ELR (cell line): Measurements from ENCODE around the gene KIFC1.
A peak's percentile ranks its signal among the peaks of the same experiment; 100 is the strongest.

Experiments used
- DNase-seq: peaks from one replicate; pipeline ENCODE4 v3.0.0-alpha.2; 2015; ENCODE audit warnings: low read depth

KIFC1 gene

DNA sequence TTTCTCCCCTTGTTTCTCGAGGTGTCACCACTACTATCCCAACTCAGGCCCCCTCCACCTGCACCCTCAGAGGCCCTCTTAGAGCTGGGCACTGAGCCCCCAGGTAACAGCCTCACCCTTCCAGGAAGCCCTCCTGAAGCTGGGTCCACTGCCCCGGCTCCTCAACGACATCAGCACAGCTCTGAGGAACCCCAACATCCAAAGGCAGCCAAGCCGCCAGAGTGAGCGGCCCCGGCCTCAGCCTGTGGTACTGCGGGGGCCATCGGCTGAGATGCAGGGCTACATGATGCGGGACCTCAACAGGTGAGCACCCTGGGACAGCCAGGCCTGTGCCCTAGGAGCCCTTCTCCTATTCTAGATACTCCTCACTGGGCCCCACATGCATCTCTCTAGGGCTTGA, 49.8 kb downstream of the KIFC1 start:
- DNase-seq = no peak

DNA sequence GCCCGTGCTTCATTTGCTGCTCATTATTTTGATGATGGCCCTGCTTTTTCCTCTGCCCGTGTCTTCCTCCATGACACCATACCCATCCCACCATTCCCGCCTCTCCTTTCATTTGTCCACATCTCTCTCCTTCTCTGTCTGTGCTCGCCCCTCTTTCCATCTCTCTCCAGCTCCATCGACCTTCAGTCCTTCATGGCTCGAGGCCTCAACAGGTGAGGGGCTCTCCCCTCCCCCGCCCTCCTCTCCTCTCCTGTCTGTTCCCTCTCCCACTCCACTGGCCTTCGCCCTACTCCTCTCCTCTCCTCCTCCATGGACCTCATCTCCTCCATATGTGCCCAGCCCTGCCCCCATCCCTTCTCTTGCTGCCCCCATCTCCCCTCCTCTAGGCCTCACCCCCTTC, 50.7 kb downstream of the KIFC1 start:
- no peak for DNase-seq

DNA sequence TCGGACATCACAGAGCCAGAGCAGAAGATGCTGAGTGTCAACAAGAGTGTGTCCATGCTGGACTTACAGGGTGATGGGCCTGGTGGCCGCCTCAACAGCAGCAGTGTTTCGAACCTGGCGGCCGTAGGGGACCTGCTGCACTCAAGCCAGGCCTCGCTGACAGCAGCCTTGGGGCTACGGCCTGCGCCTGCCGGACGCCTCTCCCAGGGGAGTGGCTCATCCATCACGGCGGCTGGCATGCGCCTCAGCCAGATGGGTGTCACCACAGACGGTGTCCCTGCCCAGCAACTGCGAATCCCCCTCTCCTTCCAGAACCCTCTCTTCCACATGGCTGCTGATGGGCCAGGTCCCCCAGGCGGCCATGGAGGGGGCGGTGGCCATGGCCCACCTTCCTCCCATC, 51.4 kb downstream of the KIFC1 start:
- no peak for DNase-seq

DNA sequence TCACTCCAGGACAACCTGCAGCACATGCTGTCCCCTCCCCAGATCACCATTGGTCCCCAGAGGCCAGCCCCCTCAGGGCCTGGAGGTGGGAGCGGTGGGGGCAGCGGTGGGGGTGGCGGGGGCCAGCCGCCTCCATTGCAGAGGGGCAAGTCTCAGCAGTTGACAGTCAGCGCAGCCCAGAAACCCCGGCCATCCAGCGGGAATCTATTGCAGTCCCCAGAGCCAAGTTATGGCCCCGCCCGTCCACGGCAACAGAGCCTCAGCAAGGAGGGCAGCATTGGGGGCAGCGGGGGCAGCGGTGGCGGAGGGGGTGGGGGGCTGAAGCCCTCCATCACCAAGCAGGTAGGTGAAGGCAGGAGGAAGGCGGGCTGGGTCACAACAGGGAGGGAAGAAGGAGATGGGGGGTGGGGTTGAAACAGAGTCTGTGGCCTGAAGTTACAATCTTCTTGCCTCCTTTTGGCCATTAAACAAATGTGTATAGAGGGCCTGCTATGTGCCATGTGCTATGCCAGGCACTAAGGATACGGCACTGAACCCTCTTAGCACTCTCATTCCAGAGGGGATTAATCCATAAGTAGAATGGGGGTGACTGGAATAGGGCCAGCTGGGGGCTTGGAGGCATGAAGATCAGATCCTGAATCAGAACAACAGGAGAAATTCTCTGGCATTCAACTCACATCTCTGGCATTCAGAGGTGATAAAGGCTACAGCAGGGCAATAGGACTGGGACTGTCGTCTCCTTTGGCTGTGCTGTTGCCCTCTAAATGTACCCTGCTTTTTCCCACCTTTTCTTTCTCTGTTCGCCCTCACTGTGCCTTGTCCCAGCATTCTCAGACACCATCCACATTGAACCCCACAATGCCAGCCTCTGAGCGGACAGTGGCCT, 52.2 kb downstream of the KIFC1 start:
- DNase-seq = no peak

DNA sequence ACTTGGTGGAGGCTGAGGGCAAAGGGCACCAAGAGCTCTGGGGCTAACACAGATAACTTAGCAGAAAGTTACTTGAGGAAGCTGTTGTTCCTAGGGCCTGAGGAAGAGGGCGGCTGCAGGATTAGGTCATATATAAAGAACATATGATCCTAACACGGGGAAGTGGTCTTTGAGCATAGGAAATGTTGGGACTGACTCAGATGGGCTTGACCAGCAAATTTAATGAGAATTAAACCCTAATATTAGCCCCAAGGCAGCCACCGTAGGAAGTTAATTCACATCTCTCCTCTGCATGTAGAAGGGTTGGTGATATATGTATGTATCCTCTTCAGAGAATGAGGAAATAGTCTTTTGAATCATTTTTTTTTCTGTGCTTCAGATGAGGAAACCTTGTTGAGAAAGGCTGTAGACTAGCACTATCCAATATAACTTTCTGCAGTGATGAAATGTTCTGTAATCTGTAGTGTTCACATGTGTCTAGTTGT, 53.5 kb downstream of the KIFC1 start:
- DNase-seq = no peak

DNA sequence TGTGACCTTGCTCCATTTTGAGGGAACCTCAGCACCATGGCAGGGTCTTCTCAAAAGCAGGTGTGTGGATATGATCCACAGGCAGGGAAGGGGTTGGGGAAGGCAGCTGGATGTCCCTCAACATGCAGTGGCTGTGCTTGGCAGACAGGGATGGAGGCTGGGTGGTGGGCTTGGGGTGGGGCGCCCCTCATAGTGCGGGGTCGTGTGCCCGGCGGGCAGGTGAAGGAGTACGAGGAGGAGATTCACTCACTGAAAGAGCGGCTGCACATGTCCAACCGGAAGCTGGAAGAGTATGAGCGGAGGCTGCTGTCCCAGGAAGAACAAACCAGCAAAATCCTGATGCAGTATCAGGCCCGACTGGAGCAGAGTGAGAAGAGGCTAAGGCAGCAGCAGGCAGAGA, 54.7 kb downstream of the KIFC1 start:
- no peak for DNase-seq

DNA sequence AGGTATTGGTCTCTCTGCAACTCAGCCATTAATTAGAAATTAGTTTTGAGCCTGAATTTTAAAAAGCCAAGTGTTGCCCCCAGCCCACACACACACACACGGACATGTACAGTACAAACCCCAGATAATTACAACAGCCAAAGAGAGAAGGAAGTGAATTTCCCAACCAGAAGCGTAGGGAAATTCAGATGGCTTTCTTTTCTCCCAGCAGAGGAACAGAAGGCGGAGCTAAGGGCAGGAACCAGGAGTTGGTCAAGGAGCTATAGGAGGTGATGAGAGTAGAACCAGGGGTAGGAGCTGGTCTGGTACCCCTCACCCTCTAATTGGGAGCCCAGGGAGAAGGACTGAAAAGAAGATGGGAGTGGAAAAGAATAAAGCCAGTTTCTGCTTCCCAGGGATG, 58.8 kb downstream of the KIFC1 start:
- no peak for DNase-seq

DNA sequence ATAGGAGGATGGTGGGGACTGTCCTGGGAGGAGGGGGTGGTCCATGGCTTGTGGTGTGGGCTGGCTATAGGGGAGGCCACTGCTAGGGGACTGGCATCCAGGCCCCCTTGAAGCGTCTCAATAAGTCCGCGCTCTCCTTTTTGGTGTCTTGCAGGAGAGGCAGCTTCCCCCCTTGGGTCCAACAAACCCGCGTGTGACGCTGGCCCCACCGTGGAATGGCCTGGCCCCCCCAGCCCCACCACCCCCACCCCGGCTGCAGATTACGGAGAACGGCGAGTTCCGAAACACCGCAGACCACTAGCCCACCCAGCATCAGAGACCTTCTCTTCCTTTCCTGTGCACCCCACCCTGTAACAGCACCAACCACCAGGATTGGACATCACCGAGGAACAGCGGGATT, 60.0 kb downstream of the KIFC1 start:
- no peak for DNase-seq

DNA sequence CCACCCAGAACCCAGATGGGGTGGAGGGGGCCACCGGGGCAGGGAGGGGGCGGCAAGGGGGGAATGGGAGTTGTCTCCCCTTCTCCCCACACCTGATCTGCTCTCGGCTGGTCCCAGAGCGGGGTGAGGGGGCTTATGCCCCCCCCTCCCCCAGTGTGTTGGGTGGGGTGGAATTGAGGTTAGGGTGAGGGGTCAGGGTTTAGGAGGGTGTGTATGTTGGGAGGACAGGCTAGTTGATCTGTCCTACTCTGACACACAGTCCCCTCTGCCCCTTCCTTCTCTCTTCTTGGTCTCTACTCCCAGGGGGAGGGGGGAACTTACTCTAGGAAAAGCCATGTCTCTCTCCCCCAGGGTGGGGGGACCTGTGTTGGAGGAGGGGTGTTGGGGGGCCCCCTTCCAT, 60.9 kb downstream of the KIFC1 start:
- no peak for DNase-seq

DNA sequence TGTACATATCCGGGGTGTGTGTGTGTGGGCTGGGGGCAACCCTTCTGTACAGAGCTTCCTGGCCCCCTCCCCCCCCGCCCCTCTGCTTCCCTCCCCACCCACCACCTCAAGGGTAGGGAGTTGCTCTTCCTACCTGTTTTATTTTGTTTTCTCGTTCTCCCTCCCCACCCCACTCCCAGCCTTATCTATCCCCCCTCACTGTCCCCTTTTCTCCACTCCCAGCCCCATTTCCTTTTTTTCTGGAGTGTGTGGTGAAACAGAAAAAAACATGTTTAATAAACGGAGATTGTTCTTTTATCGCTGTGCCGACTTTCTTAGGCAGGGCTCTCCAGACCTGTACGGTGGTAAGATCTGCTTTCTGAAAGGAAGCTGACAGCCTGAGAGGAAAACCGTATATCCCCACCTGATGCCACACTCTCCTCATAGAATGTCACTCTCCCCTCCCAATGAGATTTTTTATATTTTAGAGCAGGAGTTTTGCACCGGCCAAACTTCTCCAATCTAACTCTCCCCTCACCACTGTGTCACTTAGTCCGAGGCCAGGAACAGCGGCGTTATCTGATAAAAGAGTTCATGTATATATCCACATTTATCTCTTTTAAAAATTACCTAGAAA, 61.9 kb downstream of the KIFC1 start:
- DNase-seq = peak; percentile 30

DNA sequence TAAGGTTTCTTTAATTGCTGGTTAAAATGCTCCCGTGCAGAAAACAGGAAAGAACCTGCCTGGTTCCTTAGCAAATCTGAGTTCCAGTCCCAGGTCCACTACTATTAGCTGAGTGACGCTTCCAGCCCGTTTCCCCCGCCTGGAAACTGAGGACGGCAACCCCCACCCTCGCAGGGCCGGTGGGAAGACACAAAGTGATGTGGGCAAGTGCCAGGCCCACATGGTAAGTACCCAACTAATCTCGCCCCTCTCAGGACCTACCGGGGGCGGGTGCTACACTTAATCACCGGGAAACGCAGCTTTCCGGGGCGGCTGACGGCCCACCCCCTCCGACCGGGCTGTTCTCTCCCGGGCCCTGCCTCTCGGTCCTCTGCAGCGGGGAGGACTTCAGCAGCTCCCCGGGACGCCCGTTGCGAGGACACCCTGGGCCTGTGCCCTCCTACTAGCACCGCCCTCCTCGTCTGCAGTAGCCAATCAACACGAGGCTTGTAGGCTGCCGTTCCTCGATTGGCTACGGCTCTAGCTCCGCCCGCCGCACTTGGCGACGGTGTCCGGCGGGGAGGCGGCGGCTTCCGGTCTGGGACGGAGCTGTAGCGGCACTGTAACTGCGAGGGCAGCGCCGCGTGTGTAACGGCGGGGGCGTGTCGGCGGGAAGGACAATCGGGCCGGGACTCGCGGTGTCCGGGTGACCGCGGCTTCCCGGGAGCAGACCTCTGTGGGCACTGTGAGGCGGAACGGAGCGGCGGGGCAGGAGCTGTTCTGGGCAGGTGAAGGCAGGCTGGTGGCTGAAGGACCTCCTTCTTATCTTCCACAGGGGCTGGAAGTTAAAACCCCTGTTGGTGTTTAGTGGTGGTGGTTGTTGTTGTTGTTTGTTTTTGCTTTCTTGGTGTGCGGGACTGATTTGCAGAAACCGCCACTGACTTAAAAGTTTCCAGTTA, 62.7 kb downstream of the KIFC1 start, which contains the start of gene ZBTB9:
ZBTB9 (plus strand) TSS at position 568 of the 938 bp plus-strand sequence. CDS start 525 bp downstream, outside the sequence.
- peak; percentile 98 for DNase-seq

DNA sequence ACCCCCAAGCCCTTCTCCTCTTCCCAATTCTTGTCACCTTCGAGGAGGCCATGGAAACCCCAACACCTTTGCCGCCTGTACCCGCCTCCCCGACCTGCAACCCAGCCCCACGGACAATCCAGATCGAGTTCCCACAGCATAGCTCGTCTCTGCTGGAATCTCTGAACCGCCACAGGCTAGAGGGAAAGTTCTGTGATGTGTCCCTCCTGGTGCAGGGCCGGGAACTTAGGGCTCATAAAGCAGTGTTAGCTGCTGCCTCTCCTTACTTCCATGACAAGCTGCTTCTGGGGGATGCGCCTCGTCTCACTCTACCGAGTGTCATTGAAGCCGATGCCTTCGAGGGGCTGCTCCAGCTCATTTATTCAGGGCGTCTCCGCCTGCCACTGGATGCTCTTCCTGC, 63.4 kb downstream of the KIFC1 start:
- peak; percentile 9 for DNase-seq

DNA sequence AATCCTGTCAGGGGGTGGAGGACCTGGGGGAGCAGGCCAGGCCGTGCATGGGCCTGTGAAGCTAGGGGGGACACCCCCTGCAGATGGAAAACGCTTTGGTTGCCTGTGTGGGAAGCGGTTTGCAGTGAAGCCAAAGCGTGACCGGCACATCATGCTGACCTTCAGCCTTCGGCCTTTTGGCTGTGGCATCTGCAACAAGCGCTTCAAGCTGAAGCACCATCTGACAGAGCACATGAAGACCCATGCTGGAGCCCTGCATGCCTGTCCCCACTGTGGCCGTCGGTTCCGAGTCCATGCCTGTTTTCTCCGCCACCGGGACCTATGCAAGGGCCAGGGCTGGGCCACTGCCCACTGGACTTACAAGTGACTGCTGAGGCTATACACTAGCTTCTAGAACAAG, 64.5 kb downstream of the KIFC1 start:
- no peak for DNase-seq

DNA sequence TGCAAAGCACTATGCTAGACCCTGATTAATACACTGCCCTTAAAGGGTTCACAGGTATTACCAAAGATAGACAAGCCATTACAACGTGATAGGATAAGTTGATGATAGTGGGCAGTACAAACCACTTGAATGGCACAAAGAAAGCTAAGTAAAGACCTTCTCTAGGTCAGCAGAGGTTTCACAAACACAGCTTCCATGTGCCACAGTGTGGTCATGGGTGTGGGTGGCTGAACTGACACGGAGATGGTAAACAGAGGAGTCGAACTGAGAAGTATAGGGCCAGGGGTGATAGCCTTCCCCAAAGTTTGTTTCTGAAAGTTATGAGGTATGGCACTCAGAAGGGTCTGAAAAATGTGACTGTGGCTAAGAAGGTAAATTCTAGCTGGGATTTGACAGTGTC, 67.1 kb downstream of the KIFC1 start:
- DNase-seq = no peak

DNA sequence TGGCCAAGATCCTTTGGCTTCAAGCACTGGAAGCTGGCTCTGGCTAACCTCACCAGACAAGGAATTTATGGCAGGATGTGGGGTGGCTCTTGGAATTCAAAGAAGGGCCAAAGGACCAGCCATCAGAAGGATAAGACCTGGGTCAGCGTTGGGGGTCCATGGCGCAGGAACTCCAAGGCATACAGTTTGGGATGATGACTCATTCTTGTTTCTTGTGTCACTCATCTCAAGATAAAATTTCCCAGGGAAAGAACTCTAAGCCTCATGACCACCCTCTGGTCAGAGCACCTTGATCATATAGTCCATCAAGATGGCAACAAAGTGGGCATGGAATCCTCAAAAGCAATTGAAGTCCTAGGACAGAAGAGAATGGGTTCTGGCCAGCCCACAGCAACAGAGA, 67.6 kb downstream of the KIFC1 start:
- no peak for DNase-seq
